ENCODE measurements around the gene LHX4.

The LHX4 gene

DNA sequence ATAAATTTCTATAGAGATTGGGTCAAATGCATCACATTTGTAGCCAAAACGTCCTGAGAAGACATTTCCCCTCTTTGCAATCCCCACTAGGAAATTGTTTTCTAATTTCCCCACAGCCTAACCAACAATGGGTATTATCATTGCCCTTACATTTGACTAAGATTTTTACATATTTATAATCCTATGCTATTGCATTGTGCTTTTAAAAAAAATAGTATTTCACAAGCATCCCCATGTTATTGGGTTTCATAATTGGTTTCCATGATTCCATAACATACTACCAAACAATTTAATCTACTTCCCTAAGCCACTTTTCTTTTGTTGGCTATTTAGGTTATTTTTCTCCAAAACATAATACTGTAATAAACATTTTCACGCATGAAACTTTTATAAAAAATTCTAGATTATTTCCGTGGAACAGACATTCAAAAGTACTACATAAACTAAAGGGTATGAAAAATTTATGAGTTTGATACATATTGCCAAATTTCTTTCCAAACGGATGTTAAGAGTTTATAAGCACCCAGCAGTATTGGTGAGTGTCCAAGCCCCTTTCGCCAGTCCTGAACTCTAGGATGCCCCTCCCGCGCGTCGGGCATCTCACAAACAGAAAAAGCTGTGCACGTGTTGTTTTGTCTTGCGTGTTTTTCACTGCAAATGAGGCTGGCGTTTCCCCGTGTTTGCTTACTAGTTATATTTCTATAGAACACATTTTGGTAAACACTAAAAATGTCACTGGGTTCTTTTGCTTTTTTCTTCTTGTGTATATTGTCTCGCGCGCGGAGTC is 2.0 kb upstream of the LHX4 start:
- intact Hi-C loops (cut with micrococcal nuclease), result no loop called here
- H3K4me3 Mint-ChIP-seq, result no peak overlapping the region
- H3K4me1 Mint-ChIP-seq (ENCODE audit: low read depth), result peaks cover 36% of the 10 kb centered on the region
- H3K36me3 Mint-ChIP-seq (ENCODE audit: low read depth), result no peaks in the 10 kb centered on the region
- no peak overlapping the region for H3K27ac Mint-ChIP-seq
- no peaks in the 10 kb centered on the region for H3K9me3 Mint-ChIP-seq
- H3K27me3 Mint-ChIP-seq, result peaks cover 85% of the 10 kb centered on the region

DNA sequence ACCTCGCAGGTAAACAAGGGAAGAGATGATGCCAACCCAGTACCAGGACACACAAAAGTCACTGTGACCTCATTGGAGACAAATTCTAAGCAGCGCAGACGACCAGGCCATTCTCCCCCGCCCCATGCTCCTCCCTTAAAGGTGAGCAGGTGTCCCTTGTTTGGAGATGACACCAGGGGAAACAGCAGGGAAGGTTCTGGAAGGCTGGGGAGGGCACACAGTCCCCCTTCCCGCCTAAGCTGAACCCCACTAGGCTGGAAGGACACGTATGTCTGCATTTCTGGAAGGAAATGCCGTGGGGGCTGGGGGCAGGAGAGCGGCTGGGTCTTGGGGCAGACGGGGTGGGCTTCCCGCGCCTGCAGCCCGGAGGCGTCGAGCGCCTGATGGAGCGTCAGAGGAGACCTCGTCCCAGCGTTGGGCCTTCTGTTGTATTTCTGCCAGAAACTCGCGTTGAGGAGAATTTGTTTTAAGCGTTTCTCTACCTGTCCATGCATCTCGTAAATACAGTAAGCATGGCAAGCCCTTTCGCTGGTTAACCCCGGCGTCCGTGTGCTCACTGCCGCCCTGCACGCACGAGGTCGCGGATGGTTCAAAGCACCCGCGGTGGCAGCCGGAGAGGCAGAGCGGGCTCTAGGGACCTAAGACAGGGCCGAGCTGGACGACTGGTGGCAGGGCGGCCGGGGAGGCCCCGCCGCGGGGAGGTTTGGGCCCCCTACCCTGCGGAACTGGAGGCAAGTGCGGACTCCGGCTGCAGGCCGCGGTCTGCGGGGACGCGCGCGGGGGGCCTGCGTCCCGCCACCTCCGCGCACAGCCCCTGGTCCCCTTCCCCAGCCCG is 1.2 kb upstream of the LHX4 start:
- Mint-ChIP-seq H3K4me1 (ENCODE audit: low read depth) (peaks cover 44% of the 10 kb centered on the region), H3K36me3 (ENCODE audit: low read depth) (no peaks in the 10 kb centered on the region), H3K4me3 (peak overlapping the region; percentile 78), H3K27ac (no peak overlapping the region), H3K9me3 (no peaks in the 10 kb centered on the region), H3K27me3 (peaks cover 86% of the 10 kb centered on the region)
- intact Hi-C loops (cut with micrococcal nuclease), result no loop called here

DNA sequence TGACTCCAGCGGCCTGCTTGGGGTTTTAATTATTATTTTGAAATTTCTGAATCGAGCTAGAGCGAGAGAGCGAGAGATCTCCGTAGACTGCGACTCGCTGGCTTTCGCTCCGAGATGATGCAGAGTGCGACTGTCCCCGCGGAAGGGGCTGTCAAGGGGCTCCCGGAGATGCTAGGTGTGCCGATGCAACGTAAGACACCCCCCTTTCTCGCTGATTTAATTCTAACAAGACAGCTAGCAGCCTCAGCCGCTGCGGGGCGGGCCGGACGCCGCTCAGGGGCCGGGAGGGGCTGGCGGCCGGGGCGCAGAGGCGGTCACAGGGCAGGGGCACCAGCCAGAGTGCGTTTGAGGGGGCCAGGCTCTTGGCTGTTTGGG is 339 bp downstream of the LHX4 start:
- H3K4me3 Mint-ChIP-seq, result peak overlapping the region; percentile 73
- H3K4me1 Mint-ChIP-seq (ENCODE audit: low read depth), result peaks cover 59% of the 10 kb centered on the region
- H3K27ac Mint-ChIP-seq, result no peak overlapping the region
- intact Hi-C loops (cut with micrococcal nuclease), result no loop called here
- peaks cover 87% of the 10 kb centered on the region for H3K27me3 Mint-ChIP-seq
- H3K9me3 Mint-ChIP-seq, result no peaks in the 10 kb centered on the region
- no peaks in the 10 kb centered on the region for H3K36me3 Mint-ChIP-seq (ENCODE audit: low read depth)

DNA sequence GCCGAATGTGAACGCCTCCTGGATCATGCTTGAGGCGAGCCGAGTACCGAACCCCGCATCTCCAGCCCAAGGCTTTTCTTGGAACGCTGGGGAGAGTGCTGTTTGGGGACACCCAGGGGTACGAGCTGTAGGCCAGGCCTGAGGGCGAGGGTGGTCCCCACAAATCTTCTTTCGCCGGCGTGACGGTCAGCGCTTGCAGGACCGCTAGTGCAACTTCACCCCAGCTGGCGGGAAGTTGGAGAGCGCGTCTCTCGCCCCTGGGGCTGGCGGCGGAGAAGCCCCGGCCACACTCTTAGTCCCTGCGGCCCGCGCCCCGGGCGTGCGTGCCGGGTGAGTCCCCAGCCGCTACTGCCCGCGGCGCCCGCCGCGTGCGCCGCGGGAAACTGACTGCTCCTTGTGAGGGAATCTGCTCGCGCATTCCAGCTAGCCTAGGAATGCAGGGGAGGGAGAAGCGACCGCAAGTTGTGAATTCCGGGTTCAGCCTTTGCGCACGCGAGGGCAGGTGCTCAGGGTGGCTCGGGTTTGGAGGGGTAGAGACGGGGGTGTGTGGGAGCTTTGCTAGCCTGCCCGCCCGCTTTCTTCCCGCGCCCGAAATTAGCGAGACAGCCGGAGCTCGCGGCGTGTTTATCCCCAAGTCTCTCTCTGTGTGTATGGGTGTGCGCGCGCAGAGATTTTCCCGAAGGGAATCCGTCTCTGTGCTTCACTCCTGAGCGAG is 884 bp downstream of the LHX4 start:
- peak overlapping the region; percentile 73 for H3K4me3 Mint-ChIP-seq
- intact Hi-C loops (cut with micrococcal nuclease), result no loop called here
- H3K27me3 Mint-ChIP-seq, result peaks cover 89% of the 10 kb centered on the region
- peaks cover 65% of the 10 kb centered on the region for H3K4me1 Mint-ChIP-seq (ENCODE audit: low read depth)
- no peaks in the 10 kb centered on the region for H3K36me3 Mint-ChIP-seq (ENCODE audit: low read depth)
- H3K9me3 Mint-ChIP-seq, result no peaks in the 10 kb centered on the region
- no peak overlapping the region for H3K27ac Mint-ChIP-seq

DNA sequence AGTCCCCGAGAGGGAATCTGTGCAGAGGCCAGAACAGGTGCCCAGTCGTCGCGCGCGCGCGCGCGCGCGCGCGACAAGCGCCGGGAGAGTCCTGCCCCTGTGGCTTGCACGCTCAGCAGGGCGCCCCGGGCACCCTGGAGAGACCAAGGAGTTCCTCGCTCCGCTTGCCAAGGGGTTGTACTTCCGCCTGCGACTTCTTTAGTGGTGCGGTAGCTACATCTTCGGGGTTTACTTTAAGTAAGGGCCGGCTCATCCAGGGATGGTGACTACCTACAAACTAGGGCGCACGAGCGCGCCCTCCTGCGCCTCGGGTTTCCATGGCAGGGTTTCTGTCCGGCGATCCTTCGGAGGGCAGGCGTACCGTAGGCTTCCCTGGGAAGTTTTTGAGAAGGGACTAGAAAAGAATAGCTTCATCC is 1.4 kb downstream of the LHX4 start:
- no peaks in the 10 kb centered on the region for H3K9me3 Mint-ChIP-seq
- H3K4me3 Mint-ChIP-seq, result peak overlapping the region; percentile 73
- no peaks in the 10 kb centered on the region for H3K36me3 Mint-ChIP-seq (ENCODE audit: low read depth)
- peaks cover 91% of the 10 kb centered on the region for H3K27me3 Mint-ChIP-seq
- intact Hi-C loops (cut with micrococcal nuclease), result no loop called here
- H3K4me1 Mint-ChIP-seq (ENCODE audit: low read depth), result peaks cover 71% of the 10 kb centered on the region
- no peak overlapping the region for H3K27ac Mint-ChIP-seq

DNA sequence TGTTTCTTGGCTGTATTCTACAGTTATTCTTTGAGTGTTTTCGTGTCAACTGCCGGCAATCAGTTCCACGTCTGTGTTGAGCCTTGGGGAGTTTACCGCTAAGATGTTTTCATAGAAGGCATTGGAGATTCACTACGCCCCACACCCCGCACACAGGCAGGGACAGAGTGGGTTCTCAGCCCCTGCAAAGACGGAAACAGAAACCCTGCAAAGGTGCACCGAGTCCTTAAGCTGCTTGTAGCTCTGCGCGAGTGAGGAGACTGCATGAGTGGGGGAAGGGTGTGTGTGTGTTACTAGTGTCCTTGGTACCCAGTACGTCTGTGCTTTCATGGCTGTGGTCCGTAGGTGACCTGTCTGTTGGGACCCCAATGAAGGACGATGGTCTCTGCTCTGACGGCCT is 1.9 kb downstream of the LHX4 start:
- H3K36me3 Mint-ChIP-seq (ENCODE audit: low read depth), result no peaks in the 10 kb centered on the region
- no peak overlapping the region for H3K27ac Mint-ChIP-seq
- no peaks in the 10 kb centered on the region for H3K9me3 Mint-ChIP-seq
- H3K27me3 Mint-ChIP-seq, result peaks cover 91% of the 10 kb centered on the region
- H3K4me3 Mint-ChIP-seq, result no peak overlapping the region
- peaks cover 75% of the 10 kb centered on the region for H3K4me1 Mint-ChIP-seq (ENCODE audit: low read depth)
- intact Hi-C loops (cut with micrococcal nuclease), result no loop called here

DNA sequence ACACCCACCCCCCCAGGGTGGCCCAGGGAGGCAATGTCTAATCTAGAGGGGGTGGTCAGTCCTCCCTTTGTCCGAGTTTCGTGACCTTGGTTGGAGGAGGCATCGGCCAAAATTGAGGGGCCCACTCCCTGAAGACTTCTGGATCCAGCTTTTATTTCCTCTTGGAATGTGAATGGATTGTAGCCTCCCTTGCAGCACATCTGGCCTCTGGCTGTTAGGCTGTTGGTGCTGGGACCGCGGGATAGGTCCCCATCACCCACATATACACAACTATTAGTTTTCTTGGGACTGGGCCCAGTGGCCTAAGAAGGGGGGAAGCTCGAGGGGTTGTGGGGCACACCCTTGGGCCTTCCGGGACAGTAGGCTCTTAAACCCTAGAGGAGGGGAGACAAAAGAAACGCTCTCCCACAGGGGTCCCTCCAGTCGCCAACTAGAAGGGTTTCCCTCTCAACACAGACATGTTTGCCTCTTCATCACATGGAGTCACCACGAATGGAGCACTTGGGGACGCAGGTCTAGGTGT is 2.5 kb downstream of the LHX4 start:
- peaks cover 77% of the 10 kb centered on the region for H3K4me1 Mint-ChIP-seq (ENCODE audit: low read depth)
- H3K27me3 Mint-ChIP-seq, result peaks cover 95% of the 10 kb centered on the region
- no peaks in the 10 kb centered on the region for H3K36me3 Mint-ChIP-seq (ENCODE audit: low read depth)
- no peak overlapping the region for H3K4me3 Mint-ChIP-seq
- intact Hi-C loops (cut with micrococcal nuclease), result no loop called here
- no peaks in the 10 kb centered on the region for H3K9me3 Mint-ChIP-seq
- H3K27ac Mint-ChIP-seq, result no peak overlapping the region

DNA sequence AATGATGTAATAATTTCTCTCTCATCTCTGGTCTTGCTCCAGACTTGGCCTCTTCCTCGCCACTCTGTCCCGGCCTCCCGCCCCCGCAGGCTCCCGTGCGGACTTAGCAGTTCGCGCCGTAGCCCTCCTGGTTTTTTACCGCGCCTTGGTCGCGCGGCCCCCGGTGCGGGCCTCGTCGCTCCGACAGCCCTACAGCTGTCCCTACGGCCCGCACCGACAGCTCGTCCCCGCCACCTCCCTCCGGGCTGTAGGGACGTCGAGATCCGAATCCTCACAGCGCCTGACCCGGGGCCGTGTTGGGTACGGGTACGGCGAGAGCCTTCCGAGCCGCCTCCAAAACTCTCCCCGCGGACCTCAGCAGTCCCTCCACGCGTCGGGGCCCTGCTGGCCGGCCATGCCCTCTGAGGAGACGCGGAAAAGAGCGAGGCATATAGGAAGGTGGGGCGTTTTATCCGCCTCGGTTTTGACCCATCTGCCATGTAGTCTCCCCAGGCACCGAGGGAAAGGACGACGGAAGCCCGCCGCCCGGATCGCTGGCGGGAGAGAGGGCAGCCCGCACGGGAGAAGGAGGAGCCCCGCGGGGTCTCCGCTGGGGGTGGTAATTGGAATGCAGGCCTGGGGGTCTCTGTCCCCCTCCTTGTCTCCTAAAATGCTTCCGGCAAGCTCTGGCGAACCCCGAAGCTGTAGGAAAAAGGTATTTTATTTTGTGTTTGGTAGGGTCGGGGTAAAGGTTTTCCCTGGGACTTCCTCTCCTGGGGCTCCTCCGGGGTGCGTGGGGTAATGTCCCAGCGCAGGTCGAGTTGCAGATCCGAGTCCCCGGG is 3.3 kb downstream of the LHX4 start:
- H3K4me1 Mint-ChIP-seq (ENCODE audit: low read depth), result peaks cover 75% of the 10 kb centered on the region
- H3K9me3 Mint-ChIP-seq, result no peaks in the 10 kb centered on the region
- no peaks in the 10 kb centered on the region for H3K36me3 Mint-ChIP-seq (ENCODE audit: low read depth)
- H3K4me3 Mint-ChIP-seq, result peak overlapping the region; percentile 48
- peaks cover 94% of the 10 kb centered on the region for H3K27me3 Mint-ChIP-seq
- intact Hi-C loops (cut with micrococcal nuclease), result no loop called here
- no peak overlapping the region for H3K27ac Mint-ChIP-seq

DNA sequence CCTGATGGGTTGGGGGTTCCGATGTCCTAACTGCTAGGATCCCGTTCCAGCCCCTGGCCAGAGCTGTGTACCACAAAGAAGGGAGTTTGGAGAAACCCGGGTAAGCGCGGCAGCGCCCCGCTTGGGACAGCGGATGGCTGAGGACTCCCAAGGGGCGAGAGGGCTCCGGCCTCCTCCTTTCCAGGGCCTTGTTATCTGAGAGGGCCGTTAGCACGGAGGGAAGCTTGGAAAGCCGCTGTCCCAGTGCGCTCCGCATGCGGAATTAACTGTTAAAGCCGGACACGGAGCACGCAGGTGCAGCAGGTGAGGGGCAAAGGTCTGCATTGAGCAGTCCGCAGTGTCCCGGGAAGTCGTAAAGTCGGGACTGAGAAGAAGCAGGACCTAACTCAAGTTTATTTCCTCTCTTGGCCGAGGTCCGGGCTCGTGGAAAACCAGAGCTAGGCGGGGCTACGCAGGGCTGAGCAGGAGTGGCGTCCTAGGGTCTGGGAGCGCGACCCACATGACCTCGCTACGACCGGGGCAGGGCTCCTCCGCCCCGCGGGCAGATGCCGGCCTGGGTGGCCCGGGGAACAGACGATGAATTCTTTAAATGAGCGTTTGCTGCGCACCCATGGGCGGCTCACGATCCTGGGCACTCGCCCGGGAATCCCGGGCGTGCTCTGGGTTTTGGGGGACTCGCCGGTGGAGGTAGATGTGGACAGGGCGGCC is 4.5 kb downstream of the LHX4 start:
- Mint-ChIP-seq H3K4me3 (peak overlapping the region; percentile 49), H3K9me3 (no peaks in the 10 kb centered on the region), H3K4me1 (ENCODE audit: low read depth) (peaks cover 63% of the 10 kb centered on the region), H3K36me3 (ENCODE audit: low read depth) (no peaks in the 10 kb centered on the region), H3K27me3 (peaks cover 92% of the 10 kb centered on the region), H3K27ac (no peak overlapping the region)
- intact Hi-C loops (cut with micrococcal nuclease), result no loop called here

DNA sequence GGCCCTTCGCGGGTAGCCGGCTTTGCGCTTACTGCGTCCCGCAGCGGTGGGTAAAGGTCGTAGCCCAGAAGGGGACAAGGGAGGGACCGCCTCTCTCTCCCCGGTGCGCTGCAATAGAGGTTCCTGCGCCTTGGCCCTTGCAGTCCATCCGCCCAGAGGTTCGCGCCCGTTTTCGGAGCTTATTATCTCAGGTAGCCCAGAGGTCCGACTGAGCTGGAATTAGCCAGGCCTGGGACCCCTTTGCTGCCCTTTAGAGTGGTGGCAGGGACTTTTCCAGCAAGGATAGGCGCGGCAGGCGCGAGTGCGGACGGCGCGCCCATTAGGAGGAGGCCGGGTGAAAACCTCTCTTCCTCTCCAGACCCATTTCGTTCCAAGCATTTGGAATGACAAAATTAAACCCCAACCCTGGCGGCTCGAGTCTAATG is 5.0 kb downstream of the LHX4 start:
- peaks cover 95% of the 10 kb centered on the region for H3K27me3 Mint-ChIP-seq
- intact Hi-C loops (cut with micrococcal nuclease), result no loop called here
- peaks cover 62% of the 10 kb centered on the region for H3K4me1 Mint-ChIP-seq (ENCODE audit: low read depth)
- H3K4me3 Mint-ChIP-seq, result peak overlapping the region; percentile 49
- H3K27ac Mint-ChIP-seq, result no peak overlapping the region
- H3K9me3 Mint-ChIP-seq, result no peaks in the 10 kb centered on the region
- H3K36me3 Mint-ChIP-seq (ENCODE audit: low read depth), result no peaks in the 10 kb centered on the region

DNA sequence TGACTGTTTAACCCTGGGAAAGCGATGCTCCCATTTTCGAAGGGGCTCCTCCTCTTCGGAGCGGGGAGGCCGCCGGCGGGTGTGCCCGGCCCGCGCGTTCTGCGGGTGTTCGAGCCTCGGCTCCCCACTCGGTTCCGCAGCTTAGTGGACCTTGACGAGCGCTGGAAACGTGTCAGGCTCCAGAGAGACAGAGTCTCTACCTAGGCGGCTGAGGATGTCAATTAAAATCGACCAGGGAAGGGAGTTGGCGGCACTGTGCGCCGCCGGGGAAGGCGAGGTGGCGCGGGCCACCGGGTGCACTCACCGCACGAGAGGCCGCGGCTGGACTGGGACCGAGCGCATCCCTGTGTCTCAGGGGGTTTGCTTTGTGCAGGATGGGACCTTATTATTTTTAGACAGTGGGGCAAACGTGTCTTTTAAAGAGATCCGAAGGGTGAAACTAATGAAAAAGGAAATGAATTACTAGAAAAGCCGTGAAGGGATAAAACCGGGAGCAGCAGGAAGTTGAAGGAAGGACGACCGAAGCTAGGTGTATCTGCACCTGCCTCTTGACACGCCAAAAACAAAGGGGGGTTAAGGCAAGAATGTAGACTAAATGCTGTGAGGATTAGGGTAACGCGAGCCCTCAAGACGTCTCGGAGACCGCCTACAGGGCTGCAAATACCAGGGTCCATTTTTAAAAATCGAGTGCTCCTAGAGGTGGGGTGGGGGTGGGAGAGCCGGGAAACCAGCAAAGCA is 5.6 kb downstream of the LHX4 start:
- Mint-ChIP-seq H3K9me3 (no peaks in the 10 kb centered on the region), H3K4me1 (ENCODE audit: low read depth) (peaks cover 57% of the 10 kb centered on the region), H3K36me3 (ENCODE audit: low read depth) (no peaks in the 10 kb centered on the region), H3K4me3 (peak overlapping the region; percentile 35), H3K27me3 (peaks cover 95% of the 10 kb centered on the region), H3K27ac (no peak overlapping the region)
- intact Hi-C loops (cut with micrococcal nuclease), result no loop called here

DNA sequence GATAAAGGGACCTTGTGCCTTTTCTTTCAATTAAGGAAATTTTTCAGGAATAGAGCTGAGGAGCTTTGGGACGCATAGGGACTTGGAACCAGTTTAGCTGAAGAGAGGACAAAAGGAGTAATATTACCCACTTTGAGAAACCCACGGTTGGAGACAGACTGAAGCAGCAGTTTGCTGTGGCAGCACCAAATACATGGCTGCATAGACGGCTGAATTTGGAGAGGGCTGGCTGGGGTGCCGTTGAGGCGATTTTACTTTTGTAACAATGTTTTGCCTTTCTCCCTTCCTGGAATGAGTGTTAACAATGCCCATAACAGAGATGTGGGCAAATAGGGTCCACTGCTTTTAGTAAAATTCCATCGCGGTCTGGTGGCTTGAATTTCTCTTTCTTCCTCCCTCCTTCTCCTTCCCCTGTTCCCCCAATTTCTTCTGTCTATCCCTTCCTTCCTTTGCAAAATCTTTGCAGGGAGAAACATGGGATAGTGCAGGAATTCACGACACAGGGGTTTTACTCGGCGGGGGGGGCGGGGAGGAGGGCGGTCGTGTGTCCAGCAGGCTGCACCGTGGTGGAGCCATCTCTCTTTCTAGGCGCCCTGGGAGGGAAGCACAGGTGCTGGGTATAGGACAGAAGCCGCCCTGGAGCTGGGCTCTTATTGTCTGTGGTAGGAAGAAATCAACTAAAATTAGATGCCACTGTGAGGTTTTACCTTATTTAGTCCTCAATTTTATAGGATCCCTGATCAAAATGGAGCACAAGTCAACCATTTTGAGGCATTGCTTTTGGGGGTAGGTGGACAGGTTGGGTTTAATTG is 6.8 kb downstream of the LHX4 start:
- Mint-ChIP-seq H3K9me3 (no peaks in the 10 kb centered on the region), H3K4me3 (no peak overlapping the region), H3K27me3 (peaks cover 95% of the 10 kb centered on the region), H3K36me3 (ENCODE audit: low read depth) (no peaks in the 10 kb centered on the region), H3K4me1 (ENCODE audit: low read depth) (peaks cover 49% of the 10 kb centered on the region), H3K27ac (no peak overlapping the region)
- intact Hi-C loops (cut with micrococcal nuclease), result no loop called here

Data from dendritic cell treated with granulocyte-macrophage colony-stimulating factor and Interleukin-4, amounts not matched to agents 40 ng/mL and 50 ng/mL, for 4 days (primary cell).